Measurements from ENCODE around the gene HACL1.

GRCh38 chr3:15563190-15563589 lies 38.2 kb downstream of the HACL1 start:
- TF ChIP-seq POLR2A (IDR thresholded peaks at IDR 0.05; ENCODE audit: low read length) = no peak
- TF ChIP-seq GATA1 (IDR thresholded peaks at IDR 0.05; ENCODE audit: low read depth, low read length) = no peak

Measured in erythroblast (primary cell).